HAP-1 (cell line): ENCODE results near the gene AKAP6.
A peak's percentile ranks its signal among the peaks of the same experiment; 100 is the strongest.

Source experiments
- DNase-seq, 2 experiments: peaks; one replicate each; pipeline ENCODE4 v3.0.0-alpha.2; 2016 to 2020; ENCODE audit warnings: low spot score in 2 of 2
- H3K27me3 ChIP-seq: fragments of 250-450 bp; sonication (Bioruptor Pico); 2 replicates; pipeline ENCODE4 v1.5.1; 2020; ENCODE audit warnings: low read depth, mild to moderate bottlenecking, moderate library complexity
- H3K36me3 ChIP-seq: fragments of 250-450 bp; sonication (Bioruptor Pico); replicated peaks from 2 replicates; pipeline ENCODE4 v1.5.1; 2020; ENCODE audit warnings: mild to moderate bottlenecking
- H3K4me1 ChIP-seq: fragments of 250-450 bp; sonication (Bioruptor Pico); 2 replicates; pipeline ENCODE4 v1.5.1; 2020; ENCODE audit warnings: mild to moderate bottlenecking
- H3K4me3 ChIP-seq: fragments of 250-450 bp; sonication (Bioruptor Pico); 2 replicates; pipeline ENCODE4 v1.5.1; 2020; ENCODE audit warnings: mild to moderate bottlenecking, moderate library complexity
- H3K9me3 ChIP-seq: fragments of 250-450 bp; sonication (Bioruptor Pico); 2 replicates; pipeline ENCODE4 v1.5.1; 2020; ENCODE audit warnings: mild to moderate bottlenecking, moderate library complexity
- in situ Hi-C: fragments of 300-500 bp; cut with MboI; formaldehyde crosslinking; loops from 3 replicates; pipeline ENCODE4 v1.14.3; 2020; ENCODE audit warnings: low sequenced_read_pairs, inconsistent platforms, mixed read lengths

Gene AKAP6

DNA sequence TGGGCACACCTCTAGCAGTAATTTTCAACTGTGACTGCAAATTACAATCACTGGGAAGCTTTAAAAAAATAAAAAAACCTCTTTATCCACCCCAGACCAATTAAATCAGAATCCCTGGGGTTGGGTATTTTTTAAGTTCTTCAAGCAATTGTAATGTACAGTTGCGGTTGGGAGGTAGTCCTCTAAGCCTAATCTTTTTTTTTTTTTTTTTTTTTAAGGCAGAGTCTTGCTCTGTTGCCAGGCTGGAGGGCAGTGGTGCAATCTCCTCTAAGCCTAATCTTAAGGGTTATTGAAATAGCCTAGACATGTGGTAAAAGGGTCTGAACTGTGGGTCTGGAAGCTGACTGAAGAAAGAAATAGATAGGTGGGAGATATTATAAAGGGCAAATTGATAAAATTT is 230.5 kb downstream of the AKAP6 start:
- no peaks in the 10 kb centered on the region for H3K36me3 ChIP-seq
- peak; percentile 65 to 92 for DNase-seq
- in situ Hi-C loops: no loop called here

DNA sequence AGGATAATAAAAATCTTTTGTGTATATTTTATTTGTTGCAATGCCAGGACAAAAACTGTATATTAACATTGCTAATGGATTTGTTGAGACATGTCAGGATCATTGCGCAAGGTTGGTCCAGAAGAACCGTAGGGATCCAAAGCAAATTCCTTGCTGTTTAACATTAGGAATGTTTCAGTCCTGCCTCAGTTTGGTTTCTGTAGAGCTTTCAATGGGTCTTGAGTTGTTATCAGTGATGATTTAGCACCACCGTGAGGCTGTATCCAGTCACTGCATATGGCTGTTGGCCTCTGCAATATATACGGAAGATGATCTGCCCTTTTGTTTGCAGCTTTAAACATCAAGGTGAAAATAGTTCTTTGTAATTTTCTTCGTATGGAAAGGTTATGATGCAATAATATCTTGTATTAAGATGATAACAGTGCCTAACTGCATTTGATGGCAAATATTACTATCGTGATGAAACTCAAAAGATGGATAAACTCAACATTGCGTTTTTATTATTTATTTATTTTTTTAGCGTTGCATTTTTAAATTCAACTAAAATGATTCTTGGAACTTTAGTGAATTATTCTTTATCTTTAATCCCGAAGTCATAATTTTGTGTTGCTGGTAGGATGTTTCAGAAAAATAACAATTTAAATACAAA is 231.2 kb downstream of the AKAP6 start:
- no peaks in the 10 kb centered on the region for H3K36me3 ChIP-seq
- DNase-seq: peak; percentile 76
- H3K27me3 ChIP-seq: no peaks in the 10 kb centered on the region
- in situ Hi-C loops: no loop called here
- H3K4me3 ChIP-seq: no peak overlapping the region
- H3K9me3 ChIP-seq: no peaks in the 10 kb centered on the region
- H3K4me1 ChIP-seq: peaks cover 13% of the 10 kb centered on the region

More for the DNA sequence above, 230.5 kb downstream of the AKAP6 start:
- Histone ChIP-seq H3K4me1 (peaks cover 13% of the 10 kb centered on the region), H3K9me3 (no peaks in the 10 kb centered on the region), H3K4me3 (no peak overlapping the region), H3K27me3 (no peaks in the 10 kb centered on the region)

DNA sequence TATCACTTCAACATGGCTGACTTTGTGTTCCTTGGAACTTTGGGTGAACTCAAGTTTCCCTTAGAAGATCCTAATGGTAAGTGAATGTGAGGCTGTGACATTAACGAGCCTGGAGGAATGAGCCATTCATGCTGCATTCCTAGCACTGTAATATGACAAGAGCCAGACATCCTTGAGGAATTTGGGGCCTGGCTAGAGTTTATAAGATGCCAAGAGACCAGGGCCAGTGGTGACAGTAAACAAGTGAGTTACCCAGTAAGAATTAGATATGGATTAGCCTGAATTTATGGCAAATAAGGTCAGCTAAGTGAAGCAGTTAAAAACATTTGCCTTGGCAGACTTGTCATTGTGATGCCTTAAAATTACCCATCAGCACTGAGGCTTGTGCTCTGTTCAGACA is 232.4 kb downstream of the AKAP6 start:
- Histone ChIP-seq H3K36me3 (no peaks in the 10 kb centered on the region), H3K4me3 (no peak overlapping the region), H3K27me3 (no peaks in the 10 kb centered on the region), H3K4me1 (peaks cover 13% of the 10 kb centered on the region), H3K9me3 (no peaks in the 10 kb centered on the region)
- no peak for DNase-seq
- in situ Hi-C loops: no loop called here

DNA sequence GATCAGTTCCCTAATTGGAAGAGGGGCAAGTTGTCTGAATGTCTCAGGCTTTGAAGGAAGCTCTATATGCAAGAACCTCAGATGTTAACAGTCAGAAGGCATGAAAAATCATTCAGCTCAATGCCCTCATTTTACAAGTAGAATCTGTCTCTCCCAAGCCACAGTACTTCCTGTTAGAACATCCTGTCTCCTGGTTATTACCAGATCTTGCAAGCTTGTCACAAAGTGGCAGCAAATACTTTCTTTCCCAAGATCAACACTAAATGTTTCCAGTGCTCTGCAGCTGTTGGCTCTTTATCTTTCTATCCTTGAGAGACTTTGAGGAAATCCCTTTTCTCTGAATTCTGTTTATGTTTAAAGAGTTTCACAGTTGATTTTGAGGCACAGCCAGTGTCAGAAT is 235.5 kb downstream of the AKAP6 start:
- Histone ChIP-seq H3K4me1 (peaks cover 9% of the 10 kb centered on the region), H3K27me3 (no peaks in the 10 kb centered on the region), H3K9me3 (no peaks in the 10 kb centered on the region), H3K4me3 (no peak overlapping the region), H3K36me3 (no peaks in the 10 kb centered on the region)
- in situ Hi-C loops: no loop called here
- DNase-seq: no peak

DNA sequence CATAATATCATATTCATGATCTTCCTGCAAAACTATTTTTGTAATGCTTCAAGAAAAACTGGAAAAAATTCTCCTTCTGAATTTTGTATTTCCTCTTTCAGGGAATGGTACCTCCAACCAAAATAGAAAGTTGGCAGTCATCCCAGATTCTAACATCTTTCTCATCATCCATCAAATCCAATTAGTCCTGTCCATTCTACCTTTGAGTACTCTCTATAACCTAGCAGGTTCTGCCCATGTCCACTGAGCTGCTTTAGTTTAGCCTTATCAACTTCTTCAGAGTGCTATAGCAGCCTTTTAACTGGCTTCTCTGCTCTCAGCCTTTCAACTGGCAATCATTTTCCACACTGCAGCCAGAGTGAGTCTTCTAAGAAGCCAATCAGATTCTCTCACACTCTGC is 236.2 kb downstream of the AKAP6 start:
- in situ Hi-C loops: no loop called here
- H3K4me3 ChIP-seq: no peak overlapping the region
- H3K9me3 ChIP-seq: no peaks in the 10 kb centered on the region
- peaks cover 4% of the 10 kb centered on the region for H3K4me1 ChIP-seq
- H3K27me3 ChIP-seq: no peaks in the 10 kb centered on the region
- no peak for DNase-seq
- H3K36me3 ChIP-seq: no peaks in the 10 kb centered on the region

DNA sequence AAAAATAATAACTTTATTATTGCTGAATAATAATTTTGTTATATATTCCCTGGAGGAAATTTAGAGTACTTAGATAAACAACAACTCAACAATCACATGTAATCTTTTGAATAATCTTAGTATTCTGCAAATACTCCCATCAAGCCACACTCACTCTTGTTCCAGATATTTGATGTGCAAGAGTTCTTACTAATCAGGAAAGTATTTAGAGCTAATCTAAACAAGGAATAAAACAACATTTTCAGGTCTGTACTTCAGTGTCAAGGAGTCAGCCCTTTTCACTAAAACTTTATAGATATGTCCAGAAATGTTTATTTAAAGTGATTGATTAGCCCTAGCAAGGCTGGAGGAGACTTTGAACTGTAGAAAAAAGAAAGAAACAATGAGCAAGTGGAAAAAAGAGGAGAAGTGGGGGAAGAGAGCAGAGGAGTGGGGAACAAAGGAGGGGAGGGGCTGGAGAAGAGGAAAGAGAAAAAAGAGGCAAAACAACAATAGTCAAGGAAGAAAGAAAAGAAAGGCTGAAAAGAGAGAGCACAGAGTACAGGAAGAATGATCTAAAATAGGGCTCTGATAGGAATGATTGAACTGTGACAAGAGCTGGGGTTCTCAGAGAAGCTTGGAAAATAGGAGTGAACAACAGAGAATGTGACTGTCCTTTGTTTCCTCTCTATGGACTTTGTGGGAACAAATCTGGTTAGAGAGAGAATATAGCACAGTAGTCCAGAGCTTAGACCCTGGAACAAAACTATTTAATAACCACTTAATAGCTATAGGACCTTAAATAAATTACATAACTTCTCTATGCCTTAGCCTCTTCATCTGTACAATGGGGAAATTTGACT is 238.7 kb downstream of the AKAP6 start:
- no peaks in the 10 kb centered on the region for H3K9me3 ChIP-seq
- no peak overlapping the region for H3K4me3 ChIP-seq
- no peaks in the 10 kb centered on the region for H3K27me3 ChIP-seq
- in situ Hi-C loops: no loop called here
- no peaks in the 10 kb centered on the region for H3K36me3 ChIP-seq
- no peaks in the 10 kb centered on the region; the same call in 1 of the 2 replicates for H3K4me1 ChIP-seq
- DNase-seq: no peak

DNA sequence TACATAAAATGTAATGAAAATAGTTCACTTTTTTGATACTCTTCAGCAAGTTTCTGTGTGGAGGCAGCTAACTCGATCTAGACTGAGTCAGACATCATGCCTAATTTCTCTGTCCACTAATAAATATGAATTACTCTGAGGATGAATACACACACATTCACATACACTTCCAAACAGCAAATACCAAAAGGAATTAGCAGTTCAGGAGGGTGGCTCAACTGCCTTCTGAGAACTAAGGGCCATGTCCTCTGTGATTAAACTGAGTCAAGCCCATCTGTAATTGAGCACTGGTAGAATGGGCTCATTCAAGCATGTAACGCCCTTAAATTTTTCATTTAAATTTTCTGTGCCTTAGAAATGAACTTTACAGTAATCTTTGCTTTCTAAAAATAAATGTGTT is 242.5 kb downstream of the AKAP6 start:
- no peak for DNase-seq
- Histone ChIP-seq H3K9me3 (no peaks in the 10 kb centered on the region), H3K27me3 (0 out of 2 replicates have a peak, but pooled peaks cover 7% of the 10 kb centered on the region), H3K4me1 (no peaks in the 10 kb centered on the region; the same call in 1 of the 2 replicates), H3K36me3 (no peaks in the 10 kb centered on the region), H3K4me3 (no peak overlapping the region)
- in situ Hi-C loops: loop anchor here (10.0 kb wide), 1 partner anchor 1223 kb away; no protein-coding TSS in a partner anchor

DNA sequence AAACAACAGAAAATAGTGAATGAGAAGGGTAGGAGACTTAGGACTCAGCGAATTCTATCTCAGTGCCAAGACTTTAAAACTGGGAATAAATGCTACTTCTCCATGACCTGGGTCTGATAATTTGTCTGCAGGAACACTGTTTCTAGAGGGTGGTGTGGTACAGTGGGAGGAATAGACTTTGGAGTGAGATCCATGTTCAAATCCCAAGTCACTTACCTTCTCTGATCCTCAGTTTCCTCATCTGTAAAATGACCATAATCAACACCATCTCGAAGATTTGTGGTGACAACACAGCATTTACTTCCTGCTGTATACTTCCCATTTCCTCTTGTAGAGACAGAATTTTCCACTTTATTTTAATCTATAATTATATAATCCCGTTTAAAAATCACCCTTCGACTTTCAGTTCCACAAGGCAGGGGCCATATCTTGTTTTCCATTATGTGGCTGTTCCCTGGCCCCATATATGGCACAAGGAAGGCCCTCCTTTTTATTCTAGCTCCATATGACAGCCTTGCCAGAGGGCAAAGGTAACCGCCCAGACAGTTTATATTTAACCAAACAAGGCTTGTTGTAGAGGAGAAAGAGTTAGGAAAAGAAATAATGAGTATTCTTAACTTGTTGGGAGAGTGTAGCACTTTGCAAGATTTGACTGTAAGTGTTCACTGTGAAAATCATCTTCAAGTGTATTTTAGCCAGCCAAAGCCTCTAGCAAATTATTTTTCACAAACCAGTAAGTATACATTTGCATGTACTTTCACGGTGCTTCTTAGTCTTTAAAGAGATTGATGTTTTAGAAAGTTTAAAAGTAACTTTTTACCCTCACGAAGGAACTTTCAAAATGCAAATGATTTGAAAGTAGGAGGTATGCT is 243.1 kb downstream of the AKAP6 start:
- in situ Hi-C loops: loop anchor here (10.0 kb wide), 1 partner anchor 1223 kb away; no protein-coding TSS in a partner anchor
- Histone ChIP-seq H3K36me3 (no peaks in the 10 kb centered on the region), H3K4me1 (no peaks in the 10 kb centered on the region; the same call in 1 of the 2 replicates), H3K27me3 (0 out of 2 replicates have a peak, but pooled peaks cover 10% of the 10 kb centered on the region), H3K4me3 (no peak overlapping the region), H3K9me3 (no peaks in the 10 kb centered on the region)
- DNase-seq: no peak

DNA sequence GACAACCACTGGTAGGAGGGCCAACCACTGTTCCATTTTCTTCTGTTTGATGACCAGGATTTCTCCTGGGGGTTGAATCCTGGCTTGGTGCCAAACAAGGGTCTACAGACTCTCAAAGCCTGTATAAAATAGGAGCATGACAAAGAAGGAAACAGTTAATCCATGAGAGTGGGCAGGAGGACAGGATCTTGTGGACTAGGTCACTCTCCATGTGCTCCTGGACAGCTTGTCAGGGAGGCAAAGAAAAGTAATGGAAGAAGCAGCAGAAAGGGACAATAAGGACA is 243.7 kb downstream of the AKAP6 start:
- in situ Hi-C loops: loop anchor here (10.0 kb wide), 1 partner anchor 1222 kb away; no protein-coding TSS in a partner anchor
- no peaks in the 10 kb centered on the region for H3K36me3 ChIP-seq

DNA sequence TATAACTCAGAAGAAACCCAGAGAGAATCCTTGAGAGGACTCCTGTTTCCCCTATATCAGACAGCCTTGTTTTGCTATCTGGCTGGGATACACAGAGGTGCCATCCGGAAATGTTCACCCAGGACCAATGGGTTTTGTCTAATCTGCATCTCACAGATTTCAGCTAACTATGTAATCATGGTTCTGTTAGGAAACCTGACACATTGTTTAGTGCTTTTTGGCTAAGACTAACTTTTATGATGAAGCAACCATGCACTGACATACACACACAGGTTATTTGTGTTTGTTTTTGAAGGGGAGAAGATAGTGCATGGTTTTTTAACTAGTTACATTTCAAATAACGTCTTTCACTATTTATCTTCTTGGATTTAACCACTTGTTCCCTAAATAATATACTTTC is 245.2 kb downstream of the AKAP6 start:
- Histone ChIP-seq H3K4me1 (no peaks in the 10 kb centered on the region), H3K4me3 (no peak overlapping the region), H3K9me3 (no peaks in the 10 kb centered on the region), H3K27me3 (0 out of 2 replicates have a peak, but pooled peaks cover 10% of the 10 kb centered on the region), H3K36me3 (no peaks in the 10 kb centered on the region)
- in situ Hi-C loops: loop anchor here (10.0 kb wide), 1 partner anchor 1221 kb away; no protein-coding TSS in a partner anchor
- no peak for DNase-seq

More for the DNA sequence above, 243.7 kb downstream of the AKAP6 start:
- Histone ChIP-seq H3K27me3 (0 out of 2 replicates have a peak, but pooled peaks cover 10% of the 10 kb centered on the region), H3K9me3 (no peaks in the 10 kb centered on the region), H3K4me3 (no peak overlapping the region), H3K4me1 (no peaks in the 10 kb centered on the region; the same call in 1 of the 2 replicates)
- DNase-seq: peak in 1 of 2 experiments; percentile 49

DNA sequence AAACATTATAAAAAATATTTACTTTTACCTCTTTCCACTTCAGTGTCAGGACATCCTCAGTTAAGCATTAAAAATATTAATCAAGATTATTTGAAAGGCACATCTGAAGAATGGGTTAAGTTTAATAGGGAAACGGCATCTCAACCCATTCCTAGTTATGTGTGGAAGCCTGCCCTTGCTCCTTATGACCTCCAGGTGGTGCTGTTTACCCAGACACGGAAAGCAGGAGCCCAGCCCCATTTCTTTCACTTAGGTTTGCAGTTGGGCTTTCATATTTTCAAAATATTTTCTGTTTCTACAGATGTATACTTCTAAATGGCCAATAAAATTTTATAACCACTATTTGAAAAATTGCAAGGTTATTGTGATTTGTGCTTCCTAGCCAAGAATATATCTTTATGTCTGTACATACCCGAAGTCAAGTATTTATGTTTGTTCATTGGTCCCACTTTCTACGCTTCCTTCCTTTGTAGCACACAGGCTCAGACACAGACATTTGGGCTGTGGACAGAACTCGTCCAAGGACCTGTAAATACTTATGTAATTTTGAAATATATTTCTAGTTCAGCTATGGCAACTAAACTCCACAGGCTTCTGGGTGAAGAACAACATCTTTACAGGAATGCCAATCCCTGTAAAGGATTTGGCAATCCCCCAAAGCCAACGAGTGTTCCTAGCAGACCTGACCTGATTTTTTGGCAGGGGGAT is 247.1 kb downstream of the AKAP6 start:
- Histone ChIP-seq H3K36me3 (no peaks in the 10 kb centered on the region), H3K9me3 (no peaks in the 10 kb centered on the region), H3K27me3 (0 out of 2 replicates have a peak, but pooled peaks cover 10% of the 10 kb centered on the region), H3K4me3 (no peak overlapping the region), H3K4me1 (no peaks in the 10 kb centered on the region)
- DNase-seq: peak; percentile 62 to 63
- in situ Hi-C loops: loop anchor here (10.0 to 25.0 kb wide), 2 partner anchors 1219 to 1736 kb away; no protein-coding TSS in a partner anchor

DNA sequence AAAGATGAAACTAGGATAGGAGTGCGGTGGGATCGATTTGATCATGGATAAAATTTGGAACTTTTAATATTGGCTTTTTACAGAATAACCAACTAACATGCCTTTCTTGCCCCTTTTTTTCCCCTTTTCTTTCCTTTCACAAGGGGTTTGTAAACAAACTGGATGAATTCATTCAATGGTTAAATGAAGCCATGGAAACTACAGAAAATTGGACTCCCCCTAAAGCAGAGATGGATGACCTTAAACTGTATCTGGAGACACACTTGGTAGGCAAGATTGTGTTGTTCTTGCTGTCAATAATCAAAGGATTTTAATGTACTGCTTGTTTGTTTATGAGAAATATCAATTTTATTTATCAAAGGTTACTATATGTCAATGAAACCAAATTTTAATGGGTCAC is 247.9 kb downstream of the AKAP6 start:
- 0 out of 2 replicates have a peak, but pooled peaks cover 10% of the 10 kb centered on the region for H3K27me3 ChIP-seq
- DNase-seq: no peak
- in situ Hi-C loops: loop anchor here (10.0 to 25.0 kb wide), 2 partner anchors 1218 to 1735 kb away; no protein-coding TSS in a partner anchor
- no peak overlapping the region for H3K4me3 ChIP-seq
- no peaks in the 10 kb centered on the region for H3K36me3 ChIP-seq
- H3K4me1 ChIP-seq: no peaks in the 10 kb centered on the region
- H3K9me3 ChIP-seq: no peaks in the 10 kb centered on the region

DNA sequence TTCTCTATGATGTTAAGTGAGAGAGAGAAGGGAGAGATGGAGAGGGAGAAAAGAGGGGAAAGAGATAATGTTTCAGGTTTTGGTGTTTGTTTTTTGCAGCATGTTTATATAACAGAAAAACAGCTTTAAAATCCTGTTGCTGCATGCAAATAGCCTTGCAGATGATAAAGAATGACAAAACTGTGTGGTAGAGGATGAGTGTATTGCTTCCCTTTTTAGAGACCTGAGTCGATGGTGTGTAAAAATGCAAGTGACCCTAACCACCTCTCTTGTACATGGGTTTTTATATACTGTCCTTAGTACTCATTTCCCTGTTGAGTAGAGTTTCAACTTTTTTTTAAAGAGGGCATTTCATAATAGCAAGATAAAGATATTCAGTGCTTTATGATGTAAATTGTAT is 249.1 kb downstream of the AKAP6 start:
- no peak overlapping the region for H3K4me3 ChIP-seq
- no peaks in the 10 kb centered on the region for H3K36me3 ChIP-seq
- 0 out of 2 replicates have a peak, but pooled peaks cover 10% of the 10 kb centered on the region for H3K27me3 ChIP-seq
- no peak for DNase-seq
- H3K9me3 ChIP-seq: no peaks in the 10 kb centered on the region
- no peaks in the 10 kb centered on the region for H3K4me1 ChIP-seq
- in situ Hi-C loops: loop anchor here (10.0 to 25.0 kb wide), 2 partner anchors 1217 to 1734 kb away; no protein-coding TSS in a partner anchor
